Mesenchymal stem cell (in vitro differentiated cells and primary cell): ENCODE results near the gene NLRP6.
"Not testable (repeated sequence)": the region's sequence is repeated elsewhere in the genome, so short reads cannot be mapped to it uniquely, and the experiment has no call there.

Experiments used
- DNase-seq: peaks from one replicate; pipeline ENCODE4 v3.0.0-alpha.2; 2013
- H2AFZ ChIP-seq: one replicate; pipeline ENCODE4 v1.6.1; 2013; ENCODE audit warnings: low read depth, mild to moderate bottlenecking, control low read depth, inconsistent platforms, low read length, moderate library complexity
- H2AK5ac ChIP-seq: 2 replicates; pipeline ENCODE4 v1.6.1; 2013; ENCODE audit warnings: low read length, moderate library complexity, mild to moderate bottlenecking, inconsistent platforms; ENCODE audit not compliant: severe bottlenecking
- H2BK120ac ChIP-seq: one replicate; pipeline ENCODE4 v1.6.1; 2013; ENCODE audit warnings: low read depth, mild to moderate bottlenecking, inconsistent platforms, low read length, moderate library complexity
- H2BK12ac ChIP-seq, 2 experiments: one replicate each; pipeline ENCODE4 v1.6.1; 2013; ENCODE audit warnings: inconsistent platforms in 2 of 2, low read length in 2 of 2, mild to moderate bottlenecking in 2 of 2, moderate library complexity in 2 of 2, control low read depth in 1 of 2
- H2BK15ac ChIP-seq: one replicate; pipeline ENCODE4 v1.6.1; 2013; ENCODE audit warnings: mild to moderate bottlenecking, low read depth, inconsistent platforms; ENCODE audit not compliant: poor library complexity, severe bottlenecking
- H2BK5ac ChIP-seq: 2 replicates; pipeline ENCODE4 v1.6.1; 2013; ENCODE audit warnings: low read depth, mild to moderate bottlenecking, low read length, control low read depth, inconsistent platforms; ENCODE audit not compliant: poor library complexity, severe bottlenecking
- H3K14ac ChIP-seq, 2 experiments: one replicate each; pipeline ENCODE4 v1.6.1; 2013; ENCODE audit warnings: inconsistent platforms in 2 of 2, low read length in 2 of 2, control low read depth in 1 of 2, mild to moderate bottlenecking in 1 of 2, moderate library complexity in 1 of 2
- H3K18ac ChIP-seq, 2 experiments: one replicate each; pipeline ENCODE4 v1.6.1; 2013; ENCODE audit warnings: inconsistent platforms in 2 of 2, low read length in 2 of 2, control low read depth in 1 of 2, low read depth in 1 of 2, mild to moderate bottlenecking in 1 of 2
- H3K23ac ChIP-seq, 2 experiments: one replicate each; pipeline ENCODE4 v1.6.1; 2013; ENCODE audit warnings: inconsistent platforms in 2 of 2, low read length in 2 of 2, mild to moderate bottlenecking in 2 of 2, moderate library complexity in 2 of 2, control low read depth in 1 of 2
- H3K27ac ChIP-seq: 2 replicates; pipeline ENCODE4 v1.5.1; 2013; ENCODE audit warnings: mild to moderate bottlenecking, moderate library complexity, low read length, control low read depth, inconsistent platforms; ENCODE audit not compliant: poor library complexity, severe bottlenecking
- H3K27me3 ChIP-seq, 2 experiments: 2 replicates each; pipeline versions ENCODE4 v1.6.1 to v1.7.0; 2013; ENCODE audit warnings: low read length in 2 of 2, mild to moderate bottlenecking in 2 of 2, moderate library complexity in 2 of 2, control low read depth in 1 of 2, inconsistent platforms in 1 of 2; ENCODE audit not compliant: control insufficient read depth in 1 of 2, insufficient read depth in 1 of 2
- H3K36me3 ChIP-seq, 2 experiments: 2 replicates each; pipeline versions ENCODE4 v1.6.1 to v1.7.0; 2013; ENCODE audit warnings: low read length in 2 of 2, control low read depth in 1 of 2, inconsistent platforms in 1 of 2, low read depth in 1 of 2, mild to moderate bottlenecking in 1 of 2; ENCODE audit not compliant: insufficient read depth in 2 of 2, control insufficient read depth in 1 of 2
- H3K4ac ChIP-seq, 2 experiments: one replicate each; pipeline ENCODE4 v1.6.1; 2013; ENCODE audit warnings: inconsistent platforms in 2 of 2, low read length in 2 of 2, mild to moderate bottlenecking in 2 of 2, moderate library complexity in 2 of 2, control low read depth in 1 of 2, low read depth in 1 of 2
- H3K4me1 ChIP-seq: 2 replicates; pipeline ENCODE4 v1.6.1; 2013; ENCODE audit warnings: low read depth, low read length, control low read depth; ENCODE audit not compliant: control insufficient read depth, insufficient read depth
- H3K4me2 ChIP-seq: 2 replicates; pipeline ENCODE4 v1.6.1; 2013; ENCODE audit warnings: low read length, mild to moderate bottlenecking, inconsistent platforms; ENCODE audit not compliant: poor library complexity, severe bottlenecking
- H3K4me3 ChIP-seq, 2 experiments: 2 replicates each; pipeline versions ENCODE4 v1.5.1 to v1.7.0; 2013; ENCODE audit warnings: low read length in 2 of 2, mild to moderate bottlenecking in 2 of 2, control low read depth in 1 of 2, low read depth in 1 of 2; ENCODE audit not compliant: insufficient read depth in 1 of 2
- H3K79me1 ChIP-seq: replicated peaks from 2 replicates; pipeline ENCODE4 v1.6.1; 2013; ENCODE audit warnings: mild to moderate bottlenecking, control low read depth, low read length, inconsistent platforms; ENCODE audit not compliant: poor library complexity, severe bottlenecking
- H3K9ac ChIP-seq: 2 replicates; pipeline ENCODE4 v1.7.0; 2013; ENCODE audit warnings: mild to moderate bottlenecking, low read length, moderate library complexity
- H3K9me3 ChIP-seq: 2 replicates; pipeline ENCODE4 v1.7.0; 2013; ENCODE audit warnings: mild to moderate bottlenecking, low read length; ENCODE audit not compliant: control insufficient read depth
- H4K8ac ChIP-seq: one replicate; pipeline ENCODE4 v1.6.1; 2013; ENCODE audit warnings: inconsistent platforms, mild to moderate bottlenecking, low read length, moderate library complexity
- H4K91ac ChIP-seq: one replicate; pipeline ENCODE4 v1.6.1; 2013; ENCODE audit warnings: mild to moderate bottlenecking, low read length, inconsistent platforms
- WGBS: methylation state at CpG from one replicate; pipeline ENCODE4 v1.1.7; 2013; ENCODE audit warnings: mixed read lengths; 5-methylcytosine and 5-hydroxymethylcytosine counted together

NLRP6 gene

GRCh38 chr11:307766-308708 lies 29.8 kb downstream of the NLRP6 start, which contains the start of gene IFITM2:
IFITM2 (plus strand) TSS chr11:307816; CDS start chr11:308193, 377 bp downstream.
- Histone ChIP-seq H3K14ac (peak within 1 kb of the TSS in 1 of 2 experiments; percentile 89), H2BK120ac (peak within 1 kb of the TSS; percentile 93), H2BK15ac (peak within 1 kb of the TSS; percentile 81), H3K27ac (peak within 1 kb of the TSS; percentile 69), H3K4me3 (peak within 1 kb of the TSS; percentile 60 to 94), H2AK5ac (peak within 1 kb of the TSS; percentile 76), H3K4ac (peak within 1 kb of the TSS; percentile 86 to 88), H3K4me1 (peaks cover 21% of the 10 kb centered on the region), H2BK12ac (peak within 1 kb of the TSS; percentile 83 to 89), H4K8ac (peak within 1 kb of the TSS; percentile 97), H4K91ac (peak within 1 kb of the TSS; percentile 99), H3K4me2 (peak within 1 kb of the TSS; percentile 59), H3K9ac (peak within 1 kb of the TSS; percentile 84), H3K18ac (peak within 1 kb of the TSS; percentile 94 to 99)
- WGBS = 34% methylated on average over 16 of the region's 28 CpGs
- peak; percentile 92 for DNase-seq
- H3K36me3 ChIP-seq, H3K9me3 ChIP-seq, H3K27me3 ChIP-seq, H3K23ac ChIP-seq, H2AFZ ChIP-seq, H2BK5ac ChIP-seq, H3K79me1 ChIP-seq: not testable (repeated sequence)

GRCh38 chr11:308740-309665 lies 30.8 kb downstream of the NLRP6 start:
- not testable (repeated sequence) for H3K27ac ChIP-seq, H3K36me3 ChIP-seq, H2AFZ ChIP-seq, DNase-seq, H2BK15ac ChIP-seq, H3K9me3 ChIP-seq, H2BK5ac ChIP-seq, H4K8ac ChIP-seq, H3K79me1 ChIP-seq, H3K27me3 ChIP-seq
- peak overlapping the region in 1 of 2 experiments; percentile 94 for H3K4me3 ChIP-seq
- H2BK120ac ChIP-seq = peak overlapping the region; percentile 15
- H2AK5ac ChIP-seq = peak overlapping the region; percentile 27
- H3K23ac ChIP-seq = peak overlapping the region in 1 of 2 experiments; percentile 91
- peak overlapping the region; percentile 24 to 99 for H3K4ac ChIP-seq
- H4K91ac ChIP-seq = peak overlapping the region; percentile 15
- H3K14ac ChIP-seq = peak overlapping the region in 1 of 2 experiments; percentile 97
- H3K4me2 ChIP-seq = peak overlapping the region; percentile 17
- H3K18ac ChIP-seq = peak overlapping the region in 1 of 2 experiments; percentile 85
- H3K4me1 ChIP-seq = peaks cover 29% of the 10 kb centered on the region
- H3K9ac ChIP-seq = peak overlapping the region; percentile 84
- 67% methylated on average over 17 of the region's 24 CpGs for WGBS
- peak overlapping the region in 1 of 2 experiments; percentile 89 for H2BK12ac ChIP-seq

- peak; percentile 31 for DNase-seq
- WGBS = 0% methylated on average over 2 of the region's 18 CpGs
These were observed 31.9 kb downstream of the NLRP6 start for GRCh38 chr11:309979-310572.

More at GRCh38 chr11:309979-310572, 31.9 kb downstream of the NLRP6 start:
- Histone ChIP-seq H3K4me3 (peak overlapping the region in 1 of 2 experiments; percentile 94), H3K14ac (peak overlapping the region in 1 of 2 experiments; percentile 26), H3K9ac (peak overlapping the region; percentile 84), H3K4me1 (peaks cover 35% of the 10 kb centered on the region), H3K27ac (peak overlapping the region; percentile 16), H3K4me2 (peak overlapping the region; percentile 15), H3K23ac (peak overlapping the region in 1 of 2 experiments; percentile 34), H3K18ac (peak overlapping the region; percentile 8 to 93), H2BK12ac (peak overlapping the region in 1 of 2 experiments; percentile 15)
- H2AFZ ChIP-seq, H3K9me3 ChIP-seq, H3K4ac ChIP-seq, H2BK5ac ChIP-seq, H2AK5ac ChIP-seq, H3K79me1 ChIP-seq, H4K91ac ChIP-seq, H3K36me3 ChIP-seq, H3K27me3 ChIP-seq, H4K8ac ChIP-seq, H2BK15ac ChIP-seq, H2BK120ac ChIP-seq: not testable (repeated sequence)
